ENCODE measurements around the gene ZG16B. TPM values are rescaled to one million over a fixed set of nuclear protein-coding genes. Genes with fewer than 3 reads are reported as not detected.

Gene ZG16B
- total RNA-seq, 1 experiment from 2014 or later = 2.3 TPM

- TF ChIP-seq EZH2 (IDR thresholded peaks at IDR 0.05) (no peak), EZH2phosphoT487 (IDR thresholded peaks at IDR 0.05; ENCODE audit: borderline replicate concordance) (no peak), POLR2AphosphoS5 (IDR thresholded peaks at IDR 0.05; ENCODE audit: low read depth, low read length) (no peak), SRF (IDR thresholded peaks at IDR 0.05; ENCODE audit: low read depth) (no peak), ZNF274 (IDR thresholded peaks at IDR 0.05; ENCODE audit: low read depth, low read length) (no peak), YY1 (IDR thresholded peaks at IDR 0.05; ENCODE audit: extremely low read depth, insufficient replicate concordance, low read depth, low read length) (no peak), ZFX (IDR thresholded peaks at IDR 0.05) (no peak), TCF7L2 (IDR thresholded peaks at IDR 0.05; ENCODE audit: borderline replicate concordance, extremely low read depth, insufficient read depth, insufficient read length) (no peak), FOSL1 (IDR thresholded peaks at IDR 0.05; ENCODE audit: low read depth) (no peak), JUND (IDR thresholded peaks at IDR 0.05) (no peak)
- TF ChIP-seq, protein P1, sequence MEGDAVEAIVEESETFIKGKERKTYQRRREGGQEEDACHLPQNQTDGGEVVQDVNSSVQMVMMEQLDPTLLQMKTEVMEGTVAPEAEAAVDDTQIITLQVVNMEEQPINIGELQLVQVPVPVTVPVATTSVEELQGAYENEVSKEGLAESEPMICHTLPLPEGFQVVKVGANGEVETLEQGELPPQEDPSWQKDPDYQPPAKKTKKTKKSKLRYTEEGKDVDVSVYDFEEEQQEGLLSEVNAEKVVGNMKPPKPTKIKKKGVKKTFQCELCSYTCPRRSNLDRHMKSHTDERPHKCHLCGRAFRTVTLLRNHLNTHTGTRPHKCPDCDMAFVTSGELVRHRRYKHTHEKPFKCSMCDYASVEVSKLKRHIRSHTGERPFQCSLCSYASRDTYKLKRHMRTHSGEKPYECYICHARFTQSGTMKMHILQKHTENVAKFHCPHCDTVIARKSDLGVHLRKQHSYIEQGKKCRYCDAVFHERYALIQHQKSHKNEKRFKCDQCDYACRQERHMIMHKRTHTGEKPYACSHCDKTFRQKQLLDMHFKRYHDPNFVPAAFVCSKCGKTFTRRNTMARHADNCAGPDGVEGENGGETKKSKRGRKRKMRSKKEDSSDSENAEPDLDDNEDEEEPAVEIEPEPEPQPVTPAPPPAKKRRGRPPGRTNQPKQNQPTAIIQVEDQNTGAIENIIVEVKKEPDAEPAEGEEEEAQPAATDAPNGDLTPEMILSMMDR (IDR thresholded peaks at IDR 0.05 in 2 of 3, conservative IDR thresholded peaks at IDR 0.05 in 1 of 3; ENCODE audit: borderline replicate concordance in 1 of 3, insufficient read depth in 1 of 3, low read depth in 2 of 3, low read length in 2 of 3) = no peak
- H3K4me2 ChIP-seq (ENCODE audit: low read length) = no peak overlapping the region
- ATAC-seq = no peak
- H3K9ac ChIP-seq (ENCODE audit: low read length) = no peak overlapping the region
- no peak overlapping the region for H3K4me3 ChIP-seq (replicated peaks in 1 of 2; ENCODE audit: low read depth in 1 of 2, low read length in 2 of 2)
- no peaks in the 10 kb centered on the region for H3K9me2 ChIP-seq (ENCODE audit: insufficient read depth)
- H3K9me3 ChIP-seq (ENCODE audit: control insufficient read depth in 1 of 2, insufficient read depth in 1 of 2, low read depth in 1 of 2, low read length in 2 of 2) = peaks cover 2 to 6% of the 10 kb centered on the region in 2 experiments; a peak in 2 of 4 replicates
- H3K79me2 ChIP-seq (ENCODE audit: insufficient read depth, low read length) = no peaks in the 10 kb centered on the region; the same call in 1 of the 2 replicates
- no peaks in the 10 kb centered on the region for H3K27me3 ChIP-seq (ENCODE audit: insufficient read depth, low read length)
- POLR2A ChIA-PET = no interaction called here
- DNase-seq (ENCODE audit: low read depth, low spot score) = no peak
- CTCF ChIA-PET = interaction anchor here (1.2 to 3.5 kb wide), 2 partner anchors 13 to 17 kb away, joined by 3 to 12 read pairs; no protein-coding TSS in a partner anchor
- no TSS peak for BruUV-seq (replicated peaks)
- no peak overlapping the region; the same call in 1 of the 2 replicates for H3K27ac ChIP-seq (ENCODE audit: low read depth, low read length)
- H4K20me1 ChIP-seq (ENCODE audit: insufficient read depth) = no peaks in the 10 kb centered on the region
- peaks cover 18 to 49% of the 10 kb centered on the region in 2 experiments for H3K4me1 ChIP-seq (ENCODE audit: control insufficient read depth in 1 of 2, insufficient read depth in 2 of 2, low read length in 2 of 2)
- intact Hi-C loops (cut with micrococcal nuclease) = no loop called here
- peaks cover 0 to 7% of the 10 kb centered on the region in 2 experiments; a peak in 1 of 4 replicates for H3K36me3 ChIP-seq (ENCODE audit: control insufficient read depth in 1 of 2, insufficient read depth in 2 of 2, low read length in 2 of 2)
- RAD21 ChIA-PET (ENCODE audit: low non-redundant PET in 1 of 2, low total read pairs in 2 of 2, uncharacterized antibody in 2 of 2, unreplicated experiment in 2 of 2) = interaction anchor here in 1 of 2 experiments (1.4 kb wide), 1 partner anchor 12 kb away, joined by 8 read pairs; no protein-coding TSS in a partner anchor
- H2AFZ ChIP-seq (ENCODE audit: low read depth, low read length, poor library complexity, severe bottlenecking) = no peak overlapping the region
Observed at GRCh38 chr16:2855536-2855935, 25.4 kb downstream of the ZG16B start.
